HAP-1 (cell line): ENCODE measurements around the gene ZNF697.

Experiments used
- DNase-seq, 2 experiments: peaks; one replicate each; pipeline ENCODE4 v3.0.0-alpha.2; 2016 to 2020; ENCODE audit warnings: low spot score in 2 of 2
- H3K27me3 ChIP-seq: fragments of 250-450 bp; sonication (Bioruptor Pico); 2 replicates; pipeline ENCODE4 v1.5.1; 2020; ENCODE audit warnings: low read depth, mild to moderate bottlenecking, moderate library complexity
- H3K36me3 ChIP-seq: fragments of 250-450 bp; sonication (Bioruptor Pico); replicated peaks from 2 replicates; pipeline ENCODE4 v1.5.1; 2020; ENCODE audit warnings: mild to moderate bottlenecking
- H3K4me1 ChIP-seq: fragments of 250-450 bp; sonication (Bioruptor Pico); 2 replicates; pipeline ENCODE4 v1.5.1; 2020; ENCODE audit warnings: mild to moderate bottlenecking
- H3K4me3 ChIP-seq: fragments of 250-450 bp; sonication (Bioruptor Pico); 2 replicates; pipeline ENCODE4 v1.5.1; 2020; ENCODE audit warnings: mild to moderate bottlenecking, moderate library complexity
- H3K9me3 ChIP-seq: fragments of 250-450 bp; sonication (Bioruptor Pico); 2 replicates; pipeline ENCODE4 v1.5.1; 2020; ENCODE audit warnings: mild to moderate bottlenecking, moderate library complexity
- in situ Hi-C: fragments of 300-500 bp; cut with MboI; formaldehyde crosslinking; loops from 3 replicates; pipeline ENCODE4 v1.14.3; 2020; ENCODE audit warnings: low sequenced_read_pairs, inconsistent platforms, mixed read lengths

The ZNF697 gene

GRCh38 chr1:119676571-119677206 lies 28.6 kb upstream of the ZNF697 start:
- Histone ChIP-seq H3K9me3 (no peaks in the 10 kb centered on the region), H3K36me3 (no peaks in the 10 kb centered on the region), H3K27me3 (no peaks in the 10 kb centered on the region), H3K4me3 (no peak overlapping the region), H3K4me1 (peaks cover 41% of the 10 kb centered on the region)
- no peak for DNase-seq
- in situ Hi-C loops = loop anchor here (25.0 kb wide), 1 partner anchor 364 kb away; no protein-coding TSS in a partner anchor

GRCh38 chr1:119675349-119676345 lies 27.6 kb upstream of the ZNF697 start:
- Histone ChIP-seq H3K27me3 (no peaks in the 10 kb centered on the region), H3K36me3 (no peaks in the 10 kb centered on the region), H3K9me3 (no peaks in the 10 kb centered on the region), H3K4me1 (peaks cover 41% of the 10 kb centered on the region), H3K4me3 (peak overlapping the region; percentile 23)
- in situ Hi-C loops = loop anchor here (25.0 kb wide), 1 partner anchor 363 kb away; no protein-coding TSS in a partner anchor
- peak; percentile 76 to 91 for DNase-seq

- DNase-seq = no peak
- Histone ChIP-seq H3K27me3 (no peaks in the 10 kb centered on the region), H3K4me1 (peaks cover 41% of the 10 kb centered on the region), H3K4me3 (no peak overlapping the region), H3K36me3 (no peaks in the 10 kb centered on the region), H3K9me3 (no peaks in the 10 kb centered on the region)
- in situ Hi-C loops = loop anchor here (25.0 kb wide), 2 partner anchors 113 to 363 kb away; no protein-coding TSS in a partner anchor
Observed at GRCh38 chr1:119674835-119675289, 26.8 kb upstream of the ZNF697 start.

- in situ Hi-C loops = loop anchor here (25.0 kb wide), 1 partner anchor 112 kb away; no protein-coding TSS in a partner anchor
- H3K9me3 ChIP-seq = no peaks in the 10 kb centered on the region
- DNase-seq = peak; percentile 77 to 98
- H3K36me3 ChIP-seq = no peaks in the 10 kb centered on the region
- peaks cover 34% of the 10 kb centered on the region for H3K4me1 ChIP-seq
- no peaks in the 10 kb centered on the region for H3K27me3 ChIP-seq
- no peak overlapping the region for H3K4me3 ChIP-seq
Observed at GRCh38 chr1:119674111-119674526, 26.1 kb upstream of the ZNF697 start.

GRCh38 chr1:119673171-119673940 lies 25.3 kb upstream of the ZNF697 start:
- in situ Hi-C loops = loop anchor here (25.0 kb wide), 1 partner anchor 111 kb away; no protein-coding TSS in a partner anchor
- H3K4me3 ChIP-seq = no peak overlapping the region
- no peak for DNase-seq
- H3K27me3 ChIP-seq = no peaks in the 10 kb centered on the region
- H3K9me3 ChIP-seq = no peaks in the 10 kb centered on the region
- no peaks in the 10 kb centered on the region for H3K36me3 ChIP-seq
- peaks cover 30% of the 10 kb centered on the region for H3K4me1 ChIP-seq

- DNase-seq = no peak
- in situ Hi-C loops = loop anchor here (25.0 kb wide), 1 partner anchor 109 kb away; no protein-coding TSS in a partner anchor
- H3K4me3 ChIP-seq = no peak overlapping the region
- no peaks in the 10 kb centered on the region for H3K27me3 ChIP-seq
- no peaks in the 10 kb centered on the region for H3K9me3 ChIP-seq
- no peaks in the 10 kb centered on the region for H3K36me3 ChIP-seq
- H3K4me1 ChIP-seq = peaks cover 29% of the 10 kb centered on the region
Observed at GRCh38 chr1:119670898-119671297, 22.8 kb upstream of the ZNF697 start.

- no peak overlapping the region for H3K4me3 ChIP-seq
- no peak for DNase-seq
- no peaks in the 10 kb centered on the region for H3K27me3 ChIP-seq
- no peaks in the 10 kb centered on the region for H3K36me3 ChIP-seq
- H3K4me1 ChIP-seq = peaks cover 8% of the 10 kb centered on the region
- no peaks in the 10 kb centered on the region for H3K9me3 ChIP-seq
- in situ Hi-C loops = loop anchor here (5.0 to 25.0 kb wide), 2 partner anchors 40 to 105 kb away; no protein-coding TSS in a partner anchor
Observed at GRCh38 chr1:119667173-119667572, 19.1 kb upstream of the ZNF697 start.

GRCh38 chr1:119664067-119664466 lies 16.0 kb upstream of the ZNF697 start:
- in situ Hi-C loops = loop anchor here (25.0 kb wide), 1 partner anchor 102 kb away; no protein-coding TSS in a partner anchor
- Histone ChIP-seq H3K27me3 (no peaks in the 10 kb centered on the region), H3K4me3 (no peak overlapping the region), H3K36me3 (no peaks in the 10 kb centered on the region), H3K9me3 (no peaks in the 10 kb centered on the region), H3K4me1 (peaks cover 8% of the 10 kb centered on the region)
- DNase-seq = no peak

- in situ Hi-C loops = loop anchor here (25.0 kb wide), 1 partner anchor 100 kb away; no protein-coding TSS in a partner anchor
Observed at GRCh38 chr1:119662034-119662437, 14.0 kb upstream of the ZNF697 start.

GRCh38 chr1:119660253-119661083 lies 12.4 kb upstream of the ZNF697 start:
- Histone ChIP-seq H3K4me1 (peaks cover 17% of the 10 kb centered on the region), H3K9me3 (no peaks in the 10 kb centered on the region), H3K27me3 (no peaks in the 10 kb centered on the region), H3K36me3 (no peaks in the 10 kb centered on the region), H3K4me3 (no peak overlapping the region)
- no peak for DNase-seq
- in situ Hi-C loops = loop anchor here (25.0 kb wide), 1 partner anchor 98 kb away; no protein-coding TSS in a partner anchor

More at GRCh38 chr1:119662034-119662437, 14.0 kb upstream of the ZNF697 start:
- DNase-seq = no peak
- peaks cover 8% of the 10 kb centered on the region for H3K4me1 ChIP-seq
- no peaks in the 10 kb centered on the region for H3K9me3 ChIP-seq
- no peak overlapping the region for H3K4me3 ChIP-seq
- no peaks in the 10 kb centered on the region for H3K27me3 ChIP-seq
- H3K36me3 ChIP-seq = no peaks in the 10 kb centered on the region

- Histone ChIP-seq H3K4me1 (peaks cover 17% of the 10 kb centered on the region), H3K9me3 (no peaks in the 10 kb centered on the region), H3K4me3 (no peak overlapping the region), H3K27me3 (no peaks in the 10 kb centered on the region), H3K36me3 (no peaks in the 10 kb centered on the region)
- in situ Hi-C loops = loop anchor here (25.0 kb wide), 1 partner anchor 97 kb away; no protein-coding TSS in a partner anchor
- DNase-seq = no peak
Observed at GRCh38 chr1:119659628-119660027, 11.6 kb upstream of the ZNF697 start.

- in situ Hi-C loops = loop anchor here (25.0 kb wide), 1 partner anchor 94 kb away; no protein-coding TSS in a partner anchor
- H3K4me1 ChIP-seq = peaks cover 19% of the 10 kb centered on the region
- H3K27me3 ChIP-seq = no peaks in the 10 kb centered on the region
- peak in 1 of 2 experiments; percentile 60 for DNase-seq
- H3K9me3 ChIP-seq = no peaks in the 10 kb centered on the region
- H3K36me3 ChIP-seq = no peaks in the 10 kb centered on the region
- H3K4me3 ChIP-seq = no peak overlapping the region
Observed at GRCh38 chr1:119656410-119656955, 8.4 kb upstream of the ZNF697 start.
